NCI-H187 treated with DMSO at 0.1 percent for 48 hours (cell line): ENCODE results near the gene MAP9.
"Not testable (repeated sequence)": the region's sequence is repeated elsewhere in the genome, so short reads cannot be mapped to it uniquely, and the experiment has no call there.

Source experiments
- DNase-seq: peaks from one replicate; lab custom pipeline; 2025; lab: John Stamatoyannopoulos, UW

Gene MAP9

GRCh38 chr4:155342142-155342541 is 34.6 kb downstream of the MAP9 start:
- no peak for DNase-seq

- DNase-seq, result no peak
Measured at GRCh38 chr4:155339999-155340398, 36.8 kb downstream of the MAP9 start.

- no peak for DNase-seq
Measured at GRCh38 chr4:155339588-155339987, 37.2 kb downstream of the MAP9 start.

- no peak for DNase-seq
Measured at GRCh38 chr4:155338196-155338595, 38.6 kb downstream of the MAP9 start.

- no peak for DNase-seq
Measured at GRCh38 chr4:155336242-155336641, 40.5 kb downstream of the MAP9 start.

- DNase-seq, result no peak
Measured at GRCh38 chr4:155331478-155331877, 45.3 kb downstream of the MAP9 start.

- DNase-seq, result no peak
Measured at GRCh38 chr4:155322782-155323181, 54.0 kb downstream of the MAP9 start.

GRCh38 chr4:155321006-155321405 is 55.8 kb downstream of the MAP9 start:
- DNase-seq, result no peak

GRCh38 chr4:155319516-155319915 is 57.2 kb downstream of the MAP9 start:
- no peak for DNase-seq

GRCh38 chr4:155312027-155312426 is 64.7 kb downstream of the MAP9 start:
- DNase-seq, result not testable (repeated sequence)

- DNase-seq, result no peak
Measured at GRCh38 chr4:155307731-155308277, 69.0 kb downstream of the MAP9 start.

- DNase-seq, result no peak
Measured at GRCh38 chr4:155305619-155306018, 71.1 kb downstream of the MAP9 start.

GRCh38 chr4:155304375-155304774 is 72.4 kb downstream of the MAP9 start:
- no peak for DNase-seq

- no peak for DNase-seq
Measured at GRCh38 chr4:155299103-155299502, 77.7 kb downstream of the MAP9 start.
